HG02885 (cell line): Measurements from ENCODE around the gene YLPM1.
"Not testable (repeated sequence)": the region's sequence is repeated elsewhere in the genome, so short reads cannot be mapped to it uniquely, and the experiment has no call there.

Source experiments
- ATAC-seq: cut with Tn5 transposase; IDR thresholded peaks from one replicate; pipeline ENCODE4 v1.9.1; 2021; ENCODE audit warnings: mild to moderate bottlenecking; ENCODE audit not compliant: unreplicated experiment, poor library complexity

YLPM1 gene

GRCh38 chr14:74762917-74763802 lies at the start of gene YLPM1:
Gene YLPM1 (plus strand): TSS chr14:74763316. CDS start chr14:74763490, 174 bp downstream.
- ATAC-seq: peak; percentile 95

GRCh38 chr14:74713395-74713735 lies 49.8 kb upstream of the YLPM1 start:
- no peak for ATAC-seq

- ATAC-seq: no peak
Measured at GRCh38 chr14:74720526-74720925, 42.6 kb upstream of the YLPM1 start.

- no peak for ATAC-seq
Measured at GRCh38 chr14:74723134-74723533, 40.0 kb upstream of the YLPM1 start.

- ATAC-seq: no peak
Measured at GRCh38 chr14:74732387-74732786, 30.7 kb upstream of the YLPM1 start.

- ATAC-seq: no peak
Measured at GRCh38 chr14:74733221-74733620, 29.9 kb upstream of the YLPM1 start.

- ATAC-seq: no peak
Measured at GRCh38 chr14:74735125-74735524, 28.0 kb upstream of the YLPM1 start.

GRCh38 chr14:74737753-74738325 lies 25.3 kb upstream of the YLPM1 start:
- no peak for ATAC-seq

- ATAC-seq: no peak
Measured at GRCh38 chr14:74739293-74740030, 23.7 kb upstream of the YLPM1 start.

- no peak for ATAC-seq
Measured at GRCh38 chr14:74747237-74747636, 15.9 kb upstream of the YLPM1 start.

- no peak for ATAC-seq
Measured at GRCh38 chr14:74754157-74754556, 9.0 kb upstream of the YLPM1 start.

- ATAC-seq: no peak
Measured at GRCh38 chr14:74754899-74755298, 8.2 kb upstream of the YLPM1 start.

- no peak for ATAC-seq
Measured at GRCh38 chr14:74756326-74756725, 6.8 kb upstream of the YLPM1 start.

- not testable (repeated sequence) for ATAC-seq
Measured at GRCh38 chr14:74758505-74758904, 4.6 kb upstream of the YLPM1 start.

GRCh38 chr14:74763803-74764531 lies 851 bp downstream of the YLPM1 start:
- no peak for ATAC-seq

GRCh38 chr14:74765721-74766120 lies 2.6 kb downstream of the YLPM1 start:
- no peak for ATAC-seq

- ATAC-seq: no peak
Measured at GRCh38 chr14:74771399-74771798, 8.3 kb downstream of the YLPM1 start.

- no peak for ATAC-seq
Measured at GRCh38 chr14:74784634-74785033, 21.5 kb downstream of the YLPM1 start.

GRCh38 chr14:74785056-74785613 lies 22.0 kb downstream of the YLPM1 start:
- no peak for ATAC-seq

GRCh38 chr14:74786796-74787315 lies 23.7 kb downstream of the YLPM1 start:
- no peak for ATAC-seq
